Ishikawa (cell line): Measurements from ENCODE around the gene RAPGEF4.

ENCODE experiments used
- CEBPB ChIP-seq: IDR thresholded peaks from 2 replicates; pipeline ENCODE4 v1.6.1; 2012
- CREB1 ChIP-seq: IDR thresholded peaks from 2 replicates; pipeline ENCODE4 v1.6.1; 2012; ENCODE audit warnings: low read depth
- EGR1 ChIP-seq: IDR thresholded peaks from 2 replicates; pipeline ENCODE4 v1.6.1; 2012
- EP300 ChIP-seq: IDR thresholded peaks from 2 replicates; pipeline ENCODE4 v1.6.1; 2012; ENCODE audit warnings: borderline replicate concordance
- RAD21 ChIP-seq: IDR thresholded peaks from 2 replicates; pipeline ENCODE4 v1.6.1; 2012; ENCODE audit warnings: low read depth
- TAF1 ChIP-seq: IDR thresholded peaks from 2 replicates; pipeline ENCODE4 v1.6.1; 2012; ENCODE audit warnings: low read depth, mild to moderate bottlenecking
- YY1 ChIP-seq: IDR thresholded peaks from 2 replicates; pipeline ENCODE4 v1.6.1; 2012; ENCODE audit warnings: low read depth
- TF ChIP-seq, protein P1 (sequence below): IDR thresholded peaks from 2 replicates; pipeline ENCODE4 v1.6.1; 2012; ENCODE audit warnings: low read depth, mild to moderate bottlenecking
- TF ChIP-seq, protein P2 (sequence below): IDR thresholded peaks from 2 replicates; pipeline ENCODE4 v1.6.1; 2012
- TF ChIP-seq, protein P3 (sequence below): IDR thresholded peaks from 2 replicates; pipeline ENCODE4 v1.6.1; 2012

DNA sequence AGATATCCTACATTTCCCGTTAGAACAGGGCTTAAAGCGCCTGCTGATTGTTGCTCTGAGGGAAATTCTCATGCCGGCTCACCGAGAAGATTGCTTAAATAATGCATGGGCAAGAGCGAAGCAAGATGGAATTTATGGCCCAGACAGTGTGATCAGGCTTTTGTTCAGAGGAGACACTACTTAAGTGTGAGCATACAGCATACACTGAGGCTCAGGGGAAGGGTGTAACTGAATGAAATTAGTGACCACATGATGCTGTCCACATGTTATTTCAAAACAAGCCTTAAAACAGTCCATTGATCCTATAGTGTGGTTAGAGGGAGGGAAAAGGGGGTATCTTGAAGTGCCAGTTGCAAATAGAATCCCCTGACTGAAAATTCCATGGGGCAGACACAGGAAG is 125.5 kb downstream of the RAPGEF4 start:
- TF ChIP-seq EP300 (no peak), RAD21 (no peak), YY1 (no peak), TAF1 (no peak), CEBPB (no peak), CREB1 (no peak), EGR1 (no peak)
- TF ChIP-seq, protein P1, sequence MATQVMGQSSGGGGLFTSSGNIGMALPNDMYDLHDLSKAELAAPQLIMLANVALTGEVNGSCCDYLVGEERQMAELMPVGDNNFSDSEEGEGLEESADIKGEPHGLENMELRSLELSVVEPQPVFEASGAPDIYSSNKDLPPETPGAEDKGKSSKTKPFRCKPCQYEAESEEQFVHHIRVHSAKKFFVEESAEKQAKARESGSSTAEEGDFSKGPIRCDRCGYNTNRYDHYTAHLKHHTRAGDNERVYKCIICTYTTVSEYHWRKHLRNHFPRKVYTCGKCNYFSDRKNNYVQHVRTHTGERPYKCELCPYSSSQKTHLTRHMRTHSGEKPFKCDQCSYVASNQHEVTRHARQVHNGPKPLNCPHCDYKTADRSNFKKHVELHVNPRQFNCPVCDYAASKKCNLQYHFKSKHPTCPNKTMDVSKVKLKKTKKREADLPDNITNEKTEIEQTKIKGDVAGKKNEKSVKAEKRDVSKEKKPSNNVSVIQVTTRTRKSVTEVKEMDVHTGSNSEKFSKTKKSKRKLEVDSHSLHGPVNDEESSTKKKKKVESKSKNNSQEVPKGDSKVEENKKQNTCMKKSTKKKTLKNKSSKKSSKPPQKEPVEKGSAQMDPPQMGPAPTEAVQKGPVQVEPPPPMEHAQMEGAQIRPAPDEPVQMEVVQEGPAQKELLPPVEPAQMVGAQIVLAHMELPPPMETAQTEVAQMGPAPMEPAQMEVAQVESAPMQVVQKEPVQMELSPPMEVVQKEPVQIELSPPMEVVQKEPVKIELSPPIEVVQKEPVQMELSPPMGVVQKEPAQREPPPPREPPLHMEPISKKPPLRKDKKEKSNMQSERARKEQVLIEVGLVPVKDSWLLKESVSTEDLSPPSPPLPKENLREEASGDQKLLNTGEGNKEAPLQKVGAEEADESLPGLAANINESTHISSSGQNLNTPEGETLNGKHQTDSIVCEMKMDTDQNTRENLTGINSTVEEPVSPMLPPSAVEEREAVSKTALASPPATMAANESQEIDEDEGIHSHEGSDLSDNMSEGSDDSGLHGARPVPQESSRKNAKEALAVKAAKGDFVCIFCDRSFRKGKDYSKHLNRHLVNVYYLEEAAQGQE = no peak
- TF ChIP-seq, protein P2, sequence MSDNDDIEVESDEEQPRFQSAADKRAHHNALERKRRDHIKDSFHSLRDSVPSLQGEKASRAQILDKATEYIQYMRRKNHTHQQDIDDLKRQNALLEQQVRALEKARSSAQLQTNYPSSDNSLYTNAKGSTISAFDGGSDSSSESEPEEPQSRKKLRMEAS = no peak
- TF ChIP-seq, protein P3, sequence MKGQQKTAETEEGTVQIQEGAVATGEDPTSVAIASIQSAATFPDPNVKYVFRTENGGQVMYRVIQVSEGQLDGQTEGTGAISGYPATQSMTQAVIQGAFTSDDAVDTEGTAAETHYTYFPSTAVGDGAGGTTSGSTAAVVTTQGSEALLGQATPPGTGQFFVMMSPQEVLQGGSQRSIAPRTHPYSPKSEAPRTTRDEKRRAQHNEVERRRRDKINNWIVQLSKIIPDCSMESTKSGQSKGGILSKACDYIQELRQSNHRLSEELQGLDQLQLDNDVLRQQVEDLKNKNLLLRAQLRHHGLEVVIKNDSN = no peak
